ENCODE results near the gene MRPS26. TPM values are rescaled to one million over a fixed set of nuclear protein-coding genes. Genes with fewer than 3 reads are reported as not detected.

The MRPS26 gene
- total RNA-seq, 1 experiment from 2014 or later = 84.3 TPM

- no peak for TF ChIP-seq YY1 (IDR thresholded peaks at IDR 0.05; ENCODE audit: extremely low read depth, insufficient replicate concordance, low read depth, low read length)
- no peak for TF ChIP-seq SIN3A (IDR thresholded peaks at IDR 0.05; ENCODE audit: low read depth)
- no peak for TF ChIP-seq EZH2phosphoT487 (IDR thresholded peaks at IDR 0.05; ENCODE audit: borderline replicate concordance)
- TF ChIP-seq TCF7L2 (IDR thresholded peaks at IDR 0.05; ENCODE audit: borderline replicate concordance, extremely low read depth, insufficient read depth, insufficient read length) = no peak
Observed at GRCh38 chr20:3032624-3033023, 13.2 kb upstream of the MRPS26 start (continued).

- ChIA-PET CTCF (no interaction called here), RAD21 (ENCODE audit: low non-redundant PET in 1 of 2, low total read pairs in 2 of 2, uncharacterized antibody in 2 of 2, unreplicated experiment in 2 of 2) (no interaction called here), POLR2A (no interaction called here)
- H3K9ac ChIP-seq (ENCODE audit: low read length) = no peak overlapping the region
- intact Hi-C loops (cut with micrococcal nuclease) = no loop called here
- peaks cover 3 to 11% of the 10 kb centered on the region in 2 experiments; a peak in 3 of 4 replicates for H3K36me3 ChIP-seq (ENCODE audit: control insufficient read depth in 1 of 2, insufficient read depth in 2 of 2, low read length in 2 of 2)
- H3K27me3 ChIP-seq (ENCODE audit: insufficient read depth, low read length) = no peaks in the 10 kb centered on the region
- ATAC-seq (no peak), DNase-seq (ENCODE audit: low read depth, low spot score) (no peak)
- H3K27ac ChIP-seq (ENCODE audit: low read depth, low read length) = no peak overlapping the region
- TF ChIP-seq ZBTB33 (IDR thresholded peaks at IDR 0.05; ENCODE audit: extremely low read depth, insufficient replicate concordance, low read length) = no peak
- no peak for TF ChIP-seq EZH2 (IDR thresholded peaks at IDR 0.05)
- no peak for TF ChIP-seq YY1 (IDR thresholded peaks at IDR 0.05; ENCODE audit: extremely low read depth, insufficient replicate concordance, low read depth, low read length)
- TF ChIP-seq FOSL1 (IDR thresholded peaks at IDR 0.05; ENCODE audit: low read depth) = no peak
- TF ChIP-seq EZH2phosphoT487 (IDR thresholded peaks at IDR 0.05; ENCODE audit: borderline replicate concordance) = no peak
- no peak for TF ChIP-seq TCF7L2 (IDR thresholded peaks at IDR 0.05; ENCODE audit: borderline replicate concordance, extremely low read depth, insufficient read depth, insufficient read length)
- no peak for TF ChIP-seq POLR2A (IDR thresholded peaks at IDR 0.05; ENCODE audit: borderline replicate concordance, extremely low read depth, insufficient read depth, insufficient read length)
- H4K20me1 ChIP-seq (ENCODE audit: insufficient read depth) = no peaks in the 10 kb centered on the region
- H3K9me3 ChIP-seq (ENCODE audit: control insufficient read depth in 1 of 2, insufficient read depth in 1 of 2, low read depth in 1 of 2, low read length in 2 of 2) = no peaks in the 10 kb centered on the region
- H3K4me3 ChIP-seq (replicated peaks in 1 of 2; ENCODE audit: low read depth in 1 of 2, low read length in 2 of 2) = no peak overlapping the region
- no peak overlapping the region for H2AFZ ChIP-seq (ENCODE audit: low read depth, low read length, poor library complexity, severe bottlenecking)
- no peak overlapping the region for H3K4me2 ChIP-seq (ENCODE audit: low read length)
- H3K9me2 ChIP-seq (ENCODE audit: insufficient read depth) = no peaks in the 10 kb centered on the region
- BruUV-seq (replicated peaks) = no TSS peak
- no peaks in the 10 kb centered on the region for H3K79me2 ChIP-seq (ENCODE audit: insufficient read depth, low read length)
- H3K4me1 ChIP-seq (ENCODE audit: control insufficient read depth in 1 of 2, insufficient read depth in 2 of 2, low read length in 2 of 2) = peaks cover 4 to 9% of the 10 kb centered on the region in 2 experiments; a peak in 2 of 4 replicates
Observed at GRCh38 chr20:3037654-3038053, 8.2 kb upstream of the MRPS26 start.

Measured in HCT116 (cell line).